ENCODE data around the gene NOS3. TPM values are rescaled to one million over a fixed set of nuclear protein-coding genes. Genes with fewer than 3 reads are reported as not detected.
A peak's percentile ranks its signal among the peaks of the same experiment; 100 is the strongest.

The NOS3 gene
- total RNA-seq, 1 donor from 2014 or later = 1.7 TPM

DNA sequence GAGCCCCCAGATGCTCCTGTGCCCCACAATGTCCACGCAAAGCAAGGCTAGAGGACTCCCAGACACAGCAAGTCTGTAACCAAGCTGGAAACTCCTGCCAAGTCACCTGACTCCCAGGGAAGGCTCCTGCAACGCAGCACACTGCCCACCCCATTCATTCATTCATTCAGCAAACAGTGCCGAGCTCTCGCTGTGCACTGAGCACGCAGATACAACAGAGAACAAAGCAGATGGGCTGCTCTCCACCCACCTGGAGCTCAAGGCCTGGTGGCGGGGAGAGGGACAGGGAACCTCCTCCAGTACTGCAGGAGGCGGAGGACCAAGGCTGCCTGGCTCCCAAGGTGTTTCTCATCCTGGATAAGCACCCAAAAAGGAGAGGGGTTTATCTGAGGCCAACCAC is 21.3 kb upstream of the NOS3 start:
- Mint-ChIP-seq H3K27ac (no peak overlapping the region), H3K9me3 (no peaks in the 10 kb centered on the region), H3K4me3 (no peak overlapping the region), H3K36me3 (no peaks in the 10 kb centered on the region), H3K4me1 (ENCODE audit: unreplicated experiment) (peaks cover 32% of the 10 kb centered on the region), H3K27me3 (peaks cover 32% of the 10 kb centered on the region)
- no peak for DNase-seq (ENCODE audit: extremely low spot score, unreplicated experiment)
- no peak for TF ChIP-seq CTCF (conservative IDR thresholded peaks at IDR 0.05)

GRCh38 chr7:150970424-150970823 is 20.4 kb upstream of the NOS3 start:
- H3K27ac Mint-ChIP-seq = no peak overlapping the region
- no peaks in the 10 kb centered on the region for H3K36me3 Mint-ChIP-seq
- peaks cover 34% of the 10 kb centered on the region for H3K4me1 Mint-ChIP-seq (ENCODE audit: unreplicated experiment)
- peaks cover 37% of the 10 kb centered on the region for H3K27me3 Mint-ChIP-seq
- H3K4me3 Mint-ChIP-seq = peak overlapping the region; percentile 49
- TF ChIP-seq CTCF (conservative IDR thresholded peaks at IDR 0.05) = no peak
- no peak for DNase-seq (ENCODE audit: extremely low spot score, unreplicated experiment)
- H3K9me3 Mint-ChIP-seq = no peaks in the 10 kb centered on the region

DNA sequence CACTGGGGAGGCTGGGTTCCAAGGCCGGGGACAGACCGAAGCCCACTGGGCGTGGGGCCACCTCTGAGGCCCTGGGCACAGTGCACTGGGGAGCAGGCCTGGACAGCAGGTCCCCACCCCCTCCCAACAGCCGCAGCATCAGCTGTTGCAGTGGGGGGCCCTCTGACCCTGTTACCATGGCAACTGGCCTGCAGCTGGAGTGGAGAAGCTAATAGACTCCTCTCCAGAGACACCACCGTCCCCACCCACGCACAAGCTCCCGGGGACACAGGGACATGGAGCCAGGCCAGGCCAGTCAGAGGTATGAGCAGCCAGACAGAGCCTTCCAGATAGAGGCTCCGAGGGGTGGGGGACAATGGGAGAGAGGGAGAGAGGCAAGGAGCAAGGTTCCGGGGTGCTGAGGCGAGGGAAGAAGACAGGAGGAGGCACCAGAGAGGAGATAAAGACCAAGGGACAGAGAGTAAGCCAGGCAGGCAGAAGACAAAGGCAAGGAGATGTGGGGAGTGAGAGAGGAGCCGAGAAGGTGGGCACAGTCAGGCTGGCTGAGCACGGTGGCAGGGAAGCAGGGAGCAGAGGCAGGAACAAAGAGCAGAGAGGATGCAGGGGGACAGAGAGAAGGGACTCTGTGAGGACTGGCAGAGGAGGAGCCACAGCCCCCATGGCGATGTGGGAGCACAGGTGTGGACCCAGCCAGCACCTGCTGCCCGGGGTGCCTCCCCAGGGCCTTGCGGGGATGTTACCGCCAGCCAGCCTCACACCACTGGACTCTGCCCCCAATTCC is 19.4 kb upstream of the NOS3 start:
- Mint-ChIP-seq H3K4me3 (peak overlapping the region; percentile 49), H3K36me3 (no peaks in the 10 kb centered on the region), H3K27me3 (peaks cover 44% of the 10 kb centered on the region), H3K4me1 (ENCODE audit: unreplicated experiment) (peaks cover 40% of the 10 kb centered on the region), H3K27ac (peak overlapping the region; percentile 48), H3K9me3 (no peaks in the 10 kb centered on the region)
- no peak for TF ChIP-seq CTCF (conservative IDR thresholded peaks at IDR 0.05)
- DNase-seq (ENCODE audit: extremely low spot score, unreplicated experiment) = no peak

DNA sequence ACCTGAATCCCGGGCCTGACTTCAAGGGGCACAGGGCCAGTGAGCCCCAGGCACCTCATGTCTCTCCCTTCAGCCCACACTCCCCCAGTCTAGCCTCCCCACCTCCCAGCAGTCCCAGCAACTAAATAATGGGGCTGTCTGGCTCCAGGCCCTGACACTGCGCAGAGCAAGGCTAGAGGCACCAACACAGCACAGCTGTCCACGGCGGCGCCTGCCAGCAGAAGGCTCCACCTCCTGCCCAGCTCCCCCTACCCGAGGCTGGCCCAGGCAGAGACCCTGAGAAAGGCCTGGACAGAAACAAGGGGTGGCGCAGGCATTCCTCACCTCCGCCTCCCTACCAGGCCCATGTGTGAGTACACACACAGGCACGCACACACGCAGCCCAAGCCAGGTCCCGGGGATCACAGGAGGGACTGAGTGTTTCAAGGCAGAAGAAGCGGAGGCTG is 18.8 kb upstream of the NOS3 start:
- Mint-ChIP-seq H3K36me3 (no peaks in the 10 kb centered on the region), H3K9me3 (no peaks in the 10 kb centered on the region), H3K27me3 (peaks cover 49% of the 10 kb centered on the region), H3K4me3 (no peak overlapping the region), H3K27ac (no peak overlapping the region), H3K4me1 (ENCODE audit: unreplicated experiment) (peaks cover 46% of the 10 kb centered on the region)
- no peak for DNase-seq (ENCODE audit: extremely low spot score, unreplicated experiment)
- TF ChIP-seq CTCF (conservative IDR thresholded peaks at IDR 0.05) = no peak

DNA sequence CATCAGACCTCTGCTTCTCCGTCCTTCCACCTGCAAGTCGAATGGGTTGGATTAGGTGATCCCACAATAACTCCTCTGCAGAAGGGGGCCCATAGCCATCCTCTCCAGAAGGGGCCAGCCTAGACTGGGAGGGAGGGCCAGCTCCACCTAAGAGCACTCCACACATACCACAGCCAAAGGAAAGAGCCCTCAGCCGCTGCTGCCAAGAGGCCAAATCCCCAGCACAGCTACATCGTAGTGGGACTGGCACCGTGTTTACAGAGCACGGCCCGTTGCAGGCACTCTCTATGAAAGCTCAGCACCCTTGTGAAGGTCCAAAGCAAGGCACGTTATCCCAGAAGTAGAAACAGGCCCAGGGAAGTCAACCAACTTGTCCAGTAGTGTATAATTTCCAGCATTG is 18.1 kb upstream of the NOS3 start:
- Mint-ChIP-seq H3K27ac (peak overlapping the region; percentile 43), H3K4me3 (peak overlapping the region; percentile 59), H3K9me3 (no peaks in the 10 kb centered on the region), H3K36me3 (no peaks in the 10 kb centered on the region), H3K4me1 (ENCODE audit: unreplicated experiment) (peaks cover 45% of the 10 kb centered on the region), H3K27me3 (peaks cover 49% of the 10 kb centered on the region)
- TF ChIP-seq CTCF (conservative IDR thresholded peaks at IDR 0.05) = no peak
- no peak for DNase-seq (ENCODE audit: extremely low spot score, unreplicated experiment)

Data from type B pancreatic cell (in vitro differentiated cells).